H1 (cell line): ENCODE results near the gene RAD51C. TPM values are rescaled to one million over a fixed set of nuclear protein-coding genes. Genes with fewer than 3 reads are reported as not detected.

Experiments used
- CTCF ChIA-PET: fragments of 300-600 bp; sonication (Branson Sonifier 250); formaldehyde crosslinking; loops from one replicate; lab custom pipeline; 2021; ENCODE audit not compliant: partially characterized antibody; lab: Charles Lee
- POLR2A ChIA-PET: fragments of 300-600 bp; sonication (Branson Sonifier 250); formaldehyde crosslinking; loops from one replicate; lab custom pipeline; 2021; ENCODE audit warnings: inconsistent platforms; ENCODE audit not compliant: partially characterized antibody; lab: Charles Lee
- DNase-seq, 2 experiments: peaks; one replicate each; pipeline versions ENCODE4 v3.0.0 to v3.0.0-alpha.2; 2010 to 2022; ENCODE audit warnings: low spot score in 2 of 2, low read depth in 1 of 2, mixed read lengths in 1 of 2
- FAIRE-seq: peaks from 2 replicates; lab custom pipeline; 2011; peaks lifted over from hg19 to GRCh38; lab: Jason Lieb, UNC
- H2AFZ ChIP-seq: 2 replicates; pipeline ENCODE4 v1.8.1; 2012; ENCODE audit warnings: low read length, inconsistent platforms
- H2AK5ac ChIP-seq: 2 replicates; pipeline ENCODE4 v1.6.1; 2013; ENCODE audit warnings: low read depth, low read length
- H2BK120ac ChIP-seq: replicated peaks from 2 replicates; pipeline ENCODE3; 2013; ENCODE audit warnings: low read depth, low read length, inconsistent platforms
- H2BK12ac ChIP-seq: 2 replicates; pipeline ENCODE4 v1.6.1; 2013; ENCODE audit warnings: low read depth, low read length
- H2BK15ac ChIP-seq: 2 replicates; pipeline ENCODE4 v1.6.1; 2013; ENCODE audit warnings: low read length
- H2BK20ac ChIP-seq: 2 replicates; pipeline ENCODE4 v1.6.1; 2013; ENCODE audit warnings: low read length
- H2BK5ac ChIP-seq: 2 replicates; pipeline ENCODE4 v1.6.1; 2013; ENCODE audit warnings: low read depth, low read length
- H3K14ac ChIP-seq: 2 replicates; pipeline ENCODE4 v1.6.1; 2013; ENCODE audit warnings: inconsistent platforms; ENCODE audit not compliant: insufficient read length
- H3K18ac ChIP-seq: 2 replicates; pipeline ENCODE4 v1.6.1; 2013; ENCODE audit warnings: low read length; ENCODE audit errors: extremely low read depth
- H3K23ac ChIP-seq: 2 replicates; pipeline ENCODE4 v1.6.1; 2013; ENCODE audit warnings: inconsistent platforms; ENCODE audit not compliant: insufficient read length
- H3K23me2 ChIP-seq: 2 replicates; pipeline ENCODE4 v1.6.1; 2013; ENCODE audit warnings: low read depth, low read length
- H3K27ac ChIP-seq: 2 replicates; pipeline ENCODE4 v1.6.1; 2011; ENCODE audit warnings: low read depth, low read length, inconsistent platforms
- H3K27me3 ChIP-seq, 4 experiments: replicated peaks in 1 of 4; 1 replicate in 1 of 4; 2 replicates in 3 of 4; pipeline versions ENCODE4 v1.6.1 to v1.8.1; 2011 to 2013; ENCODE audit warnings: low read length in 3 of 4, mild to moderate bottlenecking in 3 of 4, inconsistent platforms in 2 of 4, mixed read lengths in 2 of 4, moderate library complexity in 1 of 4; ENCODE audit not compliant: control insufficient read depth in 3 of 4, insufficient read depth in 3 of 4; ENCODE audit errors: extremely low read depth in 1 of 4
- H3K36me3 ChIP-seq, 4 experiments: 2 replicates each; pipeline versions ENCODE4 v1.6.1 to v1.8.1; 2011 to 2013; ENCODE audit warnings: mild to moderate bottlenecking in 4 of 4, low read length in 3 of 4, moderate library complexity in 2 of 4, control low read depth in 1 of 4, inconsistent platforms in 1 of 4; ENCODE audit not compliant: insufficient read depth in 4 of 4, control insufficient read depth in 2 of 4
- H3K4ac ChIP-seq: replicated peaks from 2 replicates; pipeline ENCODE3; 2013; ENCODE audit warnings: low read length, low read depth, mixed read lengths, inconsistent platforms; ENCODE audit not compliant: insufficient read length
- H3K4me1 ChIP-seq, 4 experiments: replicated peaks in 1 of 4; 1 replicate in 1 of 4; 2 replicates in 3 of 4; pipeline versions ENCODE4 v1.6.1 to v1.8.1; 2011 to 2013; ENCODE audit warnings: low read length in 3 of 4, inconsistent platforms in 2 of 4, mixed read lengths in 1 of 4; ENCODE audit not compliant: insufficient read depth in 4 of 4, control insufficient read depth in 3 of 4
- H3K4me2 ChIP-seq, 2 experiments: 2 replicates each; pipeline versions ENCODE4 v1.6.1 to v1.8.1; 2011 to 2013; ENCODE audit warnings: low read depth in 2 of 2, low read length in 2 of 2, control low read depth in 1 of 2, inconsistent platforms in 1 of 2, mild to moderate bottlenecking in 1 of 2; ENCODE audit not compliant: insufficient read depth in 1 of 2
- H3K4me3 ChIP-seq, 4 experiments: fragments of 200-600, 300-600 bp in 1 of 4; sonication (generic), shearing (Covaris generic), sonication (Bioruptor Twin) in 1 of 4; 2 replicates each; pipeline versions ENCODE4 v1.5.1 to v1.8.1; 2011 to 2016; ENCODE audit warnings: low read length in 4 of 4, low read depth in 3 of 4, control low read depth in 2 of 4, inconsistent platforms in 2 of 4, mild to moderate bottlenecking in 2 of 4, mixed read lengths in 1 of 4, moderate library complexity in 1 of 4; ENCODE audit not compliant: insufficient read depth in 2 of 4; ENCODE audit errors: extremely low read depth in 1 of 4
- H3K56ac ChIP-seq: replicated peaks from 2 replicates; pipeline ENCODE3; 2013; ENCODE audit warnings: low read depth, mild to moderate bottlenecking, mixed read lengths, low read length, inconsistent platforms; ENCODE audit not compliant: insufficient read length
- H3K79me1 ChIP-seq: 2 replicates; pipeline ENCODE4 v1.6.1; 2013; ENCODE audit warnings: low read depth, low read length, control low read depth
- H3K79me2 ChIP-seq, 2 experiments: 2 replicates each; pipeline versions ENCODE4 v1.6.1 to v1.8.1; 2012 to 2013; ENCODE audit warnings: low read length in 2 of 2, mild to moderate bottlenecking in 2 of 2, inconsistent platforms in 1 of 2; ENCODE audit not compliant: insufficient read depth in 2 of 2, control insufficient read depth in 1 of 2
- H3K9ac ChIP-seq, 4 experiments: replicated peaks in 1 of 4; 1 replicate in 1 of 4; 2 replicates in 3 of 4; pipeline versions ENCODE4 v1.6.1 to v1.8.1; 2011 to 2013; ENCODE audit warnings: low read depth in 3 of 4, low read length in 3 of 4, control low read depth in 2 of 4, mild to moderate bottlenecking in 2 of 4, moderate library complexity in 2 of 4, inconsistent platforms in 1 of 4; ENCODE audit errors: extremely low read depth in 1 of 4
- H3K9me3 ChIP-seq, 2 experiments: 2 replicates each; pipeline versions ENCODE4 v1.6.1 to v1.8.1; 2012 to 2013; ENCODE audit warnings: mild to moderate bottlenecking in 2 of 2, moderate library complexity in 2 of 2, control low read depth in 1 of 2, inconsistent platforms in 1 of 2, low read depth in 1 of 2, low read length in 1 of 2, mixed read lengths in 1 of 2; ENCODE audit not compliant: insufficient read depth in 2 of 2
- H4K20me1 ChIP-seq, 2 experiments: replicated peaks in 1 of 2; 2 replicates each; pipeline versions ENCODE3 to v1.8.1; 2011 to 2013; ENCODE audit warnings: inconsistent platforms in 2 of 2, low read length in 2 of 2, mild to moderate bottlenecking in 1 of 2; ENCODE audit not compliant: insufficient read depth in 2 of 2, control insufficient read depth in 1 of 2
- H4K5ac ChIP-seq: 2 replicates; pipeline ENCODE4 v1.6.1; 2013; ENCODE audit warnings: low read length, low read depth, mixed read lengths, inconsistent platforms; ENCODE audit not compliant: insufficient read length
- H4K8ac ChIP-seq: 2 replicates; pipeline ENCODE4 v1.8.0; 2013; ENCODE audit warnings: mild to moderate bottlenecking, moderate library complexity, low read length, inconsistent platforms; ENCODE audit not compliant: insufficient read depth; ENCODE audit errors: extremely low read depth
- H4K91ac ChIP-seq: replicated peaks from 2 replicates; pipeline ENCODE3; 2013; ENCODE audit warnings: low read length, mixed read lengths, inconsistent platforms; ENCODE audit not compliant: insufficient read length
- ATF2 ChIP-seq: IDR thresholded peaks from 2 replicates; pipeline ENCODE4 v1.6.1; 2012; ENCODE audit warnings: low read length, inconsistent platforms
- GTF2F1 ChIP-seq: IDR thresholded peaks from 2 replicates; pipeline ENCODE4 v1.6.1; 2012; ENCODE audit warnings: low read depth, low read length, improper control_type of control experiment, borderline replicate concordance
- HDAC6 ChIP-seq: IDR thresholded peaks from one replicate; pipeline ENCODE4 v1.7.1; 2012; ENCODE audit warnings: low read depth, mild to moderate bottlenecking, inconsistent platforms, low read length, moderate library complexity
- JUN ChIP-seq: IDR thresholded peaks from 2 replicates; pipeline ENCODE4 v1.6.1; 2011; ENCODE audit warnings: low read depth, mild to moderate bottlenecking, improper control_type of control experiment, low read length
- KDM4A ChIP-seq: IDR thresholded peaks from one replicate; pipeline ENCODE4 v1.7.1; 2012; ENCODE audit warnings: low read depth, mild to moderate bottlenecking, moderate library complexity, low read length, inconsistent platforms; ENCODE audit not compliant: severe bottlenecking
- POLR2A ChIP-seq, 2 experiments: IDR thresholded peaks; 1 replicate in 1 of 2; 2 replicates in 1 of 2; pipeline ENCODE4 v1.6.1; 2011; ENCODE audit warnings: low read depth in 2 of 2, low read length in 2 of 2, mild to moderate bottlenecking in 2 of 2; ENCODE audit errors: control extremely low read depth in 1 of 2
- SIN3A ChIP-seq, 2 experiments: IDR thresholded peaks in 1 of 2; conservative IDR thresholded peaks in 1 of 2; 2 replicates each; pipeline ENCODE4 v1.6.1; 2011 to 2012; ENCODE audit warnings: low read length in 2 of 2, improper control_type of control experiment in 1 of 2, low read depth in 1 of 2, mild to moderate bottlenecking in 1 of 2
- SIX5 ChIP-seq: IDR thresholded peaks from 2 replicates; pipeline ENCODE4 v1.6.1; 2011; ENCODE audit warnings: mild to moderate bottlenecking, low read depth, low read length
- SP1 ChIP-seq: IDR thresholded peaks from 2 replicates; pipeline ENCODE4 v1.6.1; 2011; ENCODE audit warnings: low read depth, low read length
- YY1 ChIP-seq: IDR thresholded peaks from 2 replicates; pipeline ENCODE4 v1.6.1; 2011; ENCODE audit warnings: low read depth, mild to moderate bottlenecking, low read length
- WGBS, 2 experiments: shearing (Covaris generic) in 1 of 2; methylation state at CpG; one replicate each; pipeline versions ENCODE4 v1.1.6 to v1.1.7; 2013 to 2015; ENCODE audit warnings: low lambda C conversion rate in 2 of 2, mixed read lengths in 2 of 2, inconsistent platforms in 1 of 2, low coverage in 1 of 2, missing lambda C conversion rate in 1 of 2; ENCODE audit not compliant: insufficient replicate concordance in 2 of 2, insufficient coverage in 1 of 2, insufficient read length in 1 of 2; ENCODE audit errors: extremely low coverage in 1 of 2, missing lambda C conversion rate in 1 of 2; 5-methylcytosine and 5-hydroxymethylcytosine counted together
- polyA plus RNA-seq, 7 experiments: library from polyadenylated mRNA; depleted of rRNA in 3 of 7; stranded (reverse) in 5 of 7; unstranded in 2 of 7; fragments of >200 nt in 5 of 7; fragments of 200-250 nt in 2 of 7; gene quantifications; 1 replicate in 5 of 7; 2 replicates in 1 of 7; 4 replicates in 1 of 7; pipeline versions ENCODE4 v1.2.1 to v1.2.3, GENCODE V29; 2011 to 2013; ENCODE audit warnings: missing spikeins in 2 of 7, mixed read lengths in 2 of 7
- total RNA-seq: library from RNA; stranded (reverse); fragmentation: NEBNext Ultra II Directional; extraction: Animal tissue kit (Norgen Biotek cat#: 25700); gene quantifications from 2 replicates; pipeline ENCODE4 v1.2.1, GENCODE V29; 2021

RAD51C gene
- total and polyA plus RNA-seq, 2 of the 8 experiments (the other 6 are each of a cell fraction or from before 2014, with no cell fraction given) = 10.4 to 21.7 TPM

- H3K79me1 ChIP-seq = no peaks in the 10 kb centered on the region
- peaks cover 0 to 4% (median 1%) of the 10 kb centered on the region in 4 experiments; a peak in 2 of 7 replicates for H3K4me1 ChIP-seq
- ChIA-PET CTCF (interaction anchor here (1.1 to 2.1 kb wide), 4 partner anchors 9 to 335 kb away, joined by 3 to 7 read pairs (median 4); no protein-coding TSS in a partner anchor), POLR2A (interaction anchor here (1.0 to 12.3 kb wide), 5 partner anchors 9 to 38 kb away, joined by 3 to 96 read pairs (median 9); no protein-coding TSS in a partner anchor)
- H3K4me3 ChIP-seq = no peak overlapping the region
- H2BK12ac ChIP-seq = no peak overlapping the region
- H2BK120ac ChIP-seq = no peak overlapping the region
- no peak overlapping the region for H3K18ac ChIP-seq
- H2BK15ac ChIP-seq = no peak overlapping the region
- no peak overlapping the region for H3K23ac ChIP-seq
- no peaks in the 10 kb centered on the region for H3K27me3 ChIP-seq
- H3K27ac ChIP-seq = no peak overlapping the region
- no peak for DNase-seq
- no peaks in the 10 kb centered on the region for H4K20me1 ChIP-seq
- no peaks in the 10 kb centered on the region for H3K9me3 ChIP-seq
- H4K5ac ChIP-seq = no peak overlapping the region
- H4K91ac ChIP-seq = no peak overlapping the region
- H2AK5ac ChIP-seq = no peak overlapping the region
- no peak overlapping the region for H2BK5ac ChIP-seq
- H3K4ac ChIP-seq = no peak overlapping the region
- H2BK20ac ChIP-seq = no peak overlapping the region
- H3K23me2 ChIP-seq = no peaks in the 10 kb centered on the region
- H3K4me2 ChIP-seq = no peak overlapping the region
- FAIRE-seq = no peak
- no peak overlapping the region for H3K56ac ChIP-seq
- no peaks in the 10 kb centered on the region for H3K79me2 ChIP-seq
- H3K9ac ChIP-seq = no peak overlapping the region
- no peaks in the 10 kb centered on the region for H3K36me3 ChIP-seq
- H2AFZ ChIP-seq = no peak overlapping the region
- H3K14ac ChIP-seq = no peak overlapping the region
- H4K8ac ChIP-seq = no peak overlapping the region
- WGBS, 2 experiments = 89% methylated on average over 6 of the region's 6 CpGs; no CpG with 5 or more reads in 1 of the 2 experiments
- no peak for TF ChIP-seq YY1
- no peak for TF ChIP-seq ATF2
- no peak for TF ChIP-seq HDAC6
- TF ChIP-seq GTF2F1 = no peak
- TF ChIP-seq KDM4A = no peak
- TF ChIP-seq SIX5 = no peak
- TF ChIP-seq SIN3A (conservative IDR thresholded peaks at IDR 0.05 in 1 of 2, IDR thresholded peaks at IDR 0.05 in 1 of 2; ENCODE audit: low read depth in 1 of 2, low read length in 2 of 2) = no peak
- TF ChIP-seq JUN = no peak
- no peak for TF ChIP-seq SP1
- TF ChIP-seq POLR2A (IDR thresholded peaks at IDR 0.05; ENCODE audit: control extremely low read depth in 1 of 2, low read depth in 2 of 2, low read length in 2 of 2) = no peak
Observed at GRCh38 chr17:58669853-58670252, 22.5 kb upstream of the RAD51C start.
